Left kidney (tissue), 2 donors: ENCODE measurements around the gene SMPD3. TPM values are rescaled to one million over a fixed set of nuclear protein-coding genes. Genes with fewer than 3 reads are reported as not detected.
A peak's percentile ranks its signal among the peaks of the same experiment; 100 is the strongest.

Experiments
- DNase-seq: peaks from one replicate; pipeline ENCODE4 v3.0.0-alpha.2; 2013
- polyA plus RNA-seq: library from polyadenylated mRNA; unstranded; fragments of 120-200 nt; gene quantifications from one replicate; pipeline ENCODE4 v1.2.1, GENCODE V29; 2013; ENCODE audit not compliant: insufficient read length

The SMPD3 gene
- polyA plus RNA-seq, 1 donor = 1.3 TPM

DNA sequence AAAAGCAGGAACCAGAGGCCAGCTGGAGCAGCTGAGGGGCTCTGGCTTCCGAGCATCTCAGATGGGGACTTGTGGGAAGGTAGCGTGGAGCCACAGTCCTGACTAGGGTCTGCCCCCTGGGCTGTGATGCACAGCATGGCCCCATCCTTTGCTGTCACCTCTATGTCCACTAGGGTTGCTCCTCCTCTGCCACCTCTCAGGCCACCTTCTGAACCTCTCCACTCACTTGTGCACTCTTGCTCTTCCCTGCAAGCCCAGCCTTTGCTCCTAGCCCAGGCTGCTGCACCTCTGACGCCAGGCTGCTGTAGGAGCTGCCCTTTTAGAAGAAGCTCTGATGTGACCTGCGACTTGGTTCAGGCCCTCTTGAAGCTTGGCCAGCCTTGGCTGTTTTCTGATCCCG lies 24.3 kb upstream of the SMPD3 start:
- no peak for DNase-seq

DNA sequence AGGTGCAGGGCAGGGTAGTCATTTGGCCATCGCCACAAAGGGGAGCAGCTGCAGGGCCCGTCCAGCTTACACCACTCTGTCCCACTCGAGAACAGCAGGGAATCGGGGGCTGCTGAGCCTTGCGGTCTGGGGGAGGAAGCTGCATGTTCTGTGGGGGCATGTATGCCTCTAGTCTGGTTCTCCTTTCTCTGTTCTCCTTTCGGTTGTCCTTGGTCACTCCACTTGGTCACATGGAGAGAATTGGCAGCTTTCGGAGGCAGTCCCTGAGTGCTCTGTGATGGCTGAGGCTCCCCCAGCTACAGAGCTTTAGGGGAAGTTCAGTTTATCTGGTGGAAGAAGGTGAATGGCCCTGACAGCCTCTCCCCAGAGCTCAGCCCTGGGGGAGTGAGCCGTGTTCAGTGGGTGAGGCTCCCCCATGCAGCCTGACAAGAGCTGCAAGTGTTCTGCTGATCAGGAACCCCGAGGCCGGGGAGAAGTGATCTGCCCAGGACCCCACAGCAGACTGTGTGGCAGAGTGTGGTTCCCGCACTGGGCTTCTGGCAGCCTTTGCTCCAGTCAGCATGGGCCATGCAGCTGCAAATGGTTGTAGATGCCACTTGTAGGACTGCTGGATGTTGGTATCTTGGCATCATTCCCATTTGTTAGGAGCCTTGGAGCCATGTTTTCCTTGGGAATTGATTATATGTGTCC lies 22.3 kb upstream of the SMPD3 start:
- no peak for DNase-seq

DNA sequence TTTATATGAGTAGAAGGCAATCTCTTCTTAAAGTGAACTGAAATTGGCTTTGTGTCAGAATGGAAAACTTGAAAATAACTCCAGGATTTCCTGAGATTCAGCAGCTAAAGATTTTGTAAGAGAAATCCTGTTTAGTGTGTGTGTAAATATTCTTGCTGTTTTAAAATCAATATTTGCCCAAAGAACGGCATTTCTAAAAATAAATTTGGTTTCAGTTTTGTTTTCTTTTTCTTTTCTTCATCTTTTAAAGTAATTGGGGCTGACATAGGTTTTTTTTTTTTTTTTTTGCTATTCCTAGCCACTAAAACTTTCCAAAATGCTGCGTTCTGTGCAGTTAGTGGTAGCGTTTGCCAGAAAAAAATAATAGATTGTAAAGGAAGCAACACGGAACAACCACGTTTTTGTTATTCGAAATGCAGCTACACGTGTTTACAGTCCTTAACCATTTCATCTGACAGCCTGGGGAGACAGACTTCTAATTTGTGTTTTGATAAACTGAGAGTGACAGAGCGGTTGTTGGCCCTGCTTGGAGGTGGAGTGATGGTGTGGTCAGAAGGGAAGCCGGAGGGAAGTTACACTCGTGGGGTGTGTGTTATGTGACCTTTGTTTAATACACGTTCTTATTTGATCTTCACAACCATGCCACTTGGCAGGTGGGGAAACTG lies 21.6 kb upstream of the SMPD3 start:
- DNase-seq = no peak

DNA sequence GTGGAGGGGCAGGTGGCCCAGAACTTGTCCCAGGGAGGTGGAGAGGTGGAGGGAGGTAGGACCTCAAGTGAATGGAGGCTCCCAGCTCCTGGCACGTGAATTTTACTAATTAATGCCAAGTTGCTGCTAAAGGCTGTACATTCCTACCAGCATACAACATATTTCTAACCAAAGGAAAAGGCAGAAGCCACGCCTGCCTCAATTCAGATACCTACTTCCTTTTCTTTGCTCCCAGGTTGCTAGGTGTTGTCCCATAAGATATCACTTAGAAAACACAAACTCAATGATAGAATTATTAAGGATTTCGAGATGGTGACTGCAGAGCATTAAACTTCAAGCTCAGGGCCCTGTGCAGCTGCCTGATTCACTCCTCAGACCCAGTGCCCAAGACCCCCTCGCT lies 20.5 kb upstream of the SMPD3 start:
- DNase-seq = no peak

DNA sequence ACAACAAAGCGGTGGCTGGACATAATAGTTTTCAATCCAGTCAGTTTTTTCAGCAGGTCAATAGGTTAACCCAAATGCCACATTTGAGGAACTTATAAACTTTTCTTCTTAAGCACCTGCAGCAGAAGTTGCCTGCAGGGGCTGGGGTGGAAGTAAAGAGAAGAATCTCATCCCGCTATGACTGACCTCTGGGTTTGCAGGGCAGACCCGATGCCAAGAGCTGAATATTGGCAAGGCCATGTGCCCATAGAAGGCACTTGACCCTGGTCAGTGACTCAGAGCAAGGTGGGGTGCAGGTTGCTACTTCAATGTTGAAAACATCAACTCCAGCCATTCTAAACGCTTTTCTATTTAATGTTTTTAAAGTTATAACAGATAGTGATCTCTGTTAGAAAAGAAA lies 17.9 kb upstream of the SMPD3 start:
- no peak for DNase-seq

DNA sequence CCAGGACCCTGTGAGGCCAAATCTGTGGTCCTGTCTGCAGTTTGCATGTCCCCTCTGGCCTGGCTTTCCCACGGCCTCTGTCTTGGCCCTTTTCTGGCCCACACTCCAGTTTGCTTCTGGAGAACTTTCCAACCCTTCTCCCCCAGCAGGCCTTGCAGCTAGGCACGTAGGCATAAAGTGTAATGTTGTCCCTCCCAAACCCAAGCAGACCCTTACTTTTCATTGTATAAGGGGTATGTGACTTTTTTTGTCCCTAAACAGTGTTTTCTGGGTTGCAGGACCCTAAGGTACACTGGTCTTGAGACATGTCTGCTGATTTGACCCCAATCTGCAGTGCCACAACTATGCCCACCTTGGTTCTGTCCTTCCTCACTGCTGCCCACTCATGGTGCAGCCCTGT lies 15.6 kb upstream of the SMPD3 start:
- DNase-seq = no peak

DNA sequence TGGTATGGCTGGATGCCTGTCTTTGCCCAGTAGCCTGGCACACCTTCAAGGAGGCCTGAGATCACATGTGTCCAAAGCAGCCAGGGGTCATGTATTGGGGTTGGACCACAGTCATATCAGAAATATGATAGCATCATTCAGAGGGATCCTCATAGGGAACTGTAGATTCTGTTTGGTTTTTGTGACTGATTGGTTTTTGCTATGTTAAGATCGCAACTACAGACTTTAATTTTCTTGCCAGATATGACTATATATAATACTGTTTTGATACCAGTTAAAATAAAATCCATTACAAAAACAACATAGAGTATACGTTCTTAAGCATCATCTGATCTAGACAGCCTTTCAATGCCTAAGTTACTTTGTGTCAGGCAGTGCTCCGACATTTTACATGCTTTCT lies 11.8 kb upstream of the SMPD3 start:
- DNase-seq = no peak

DNA sequence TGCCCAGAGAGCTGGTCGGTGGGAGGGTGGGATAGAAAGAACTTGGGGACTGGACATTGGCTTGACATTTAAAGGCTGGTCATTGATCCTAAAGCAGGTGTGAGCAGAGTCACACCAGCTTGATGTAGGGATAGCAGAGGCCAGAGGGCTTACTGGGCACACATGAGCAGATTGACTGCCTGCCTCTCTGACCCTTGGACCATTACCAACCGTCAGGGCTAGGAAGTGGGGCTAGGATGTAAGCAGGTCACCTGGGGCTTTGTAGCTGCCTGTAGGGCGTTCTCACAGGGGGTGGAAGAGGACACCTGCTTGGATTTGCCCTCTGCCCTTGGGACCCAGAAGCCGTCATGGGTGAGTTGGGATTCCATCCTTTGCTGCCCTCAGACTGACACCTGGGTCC lies 11.1 kb upstream of the SMPD3 start:
- DNase-seq = no peak

DNA sequence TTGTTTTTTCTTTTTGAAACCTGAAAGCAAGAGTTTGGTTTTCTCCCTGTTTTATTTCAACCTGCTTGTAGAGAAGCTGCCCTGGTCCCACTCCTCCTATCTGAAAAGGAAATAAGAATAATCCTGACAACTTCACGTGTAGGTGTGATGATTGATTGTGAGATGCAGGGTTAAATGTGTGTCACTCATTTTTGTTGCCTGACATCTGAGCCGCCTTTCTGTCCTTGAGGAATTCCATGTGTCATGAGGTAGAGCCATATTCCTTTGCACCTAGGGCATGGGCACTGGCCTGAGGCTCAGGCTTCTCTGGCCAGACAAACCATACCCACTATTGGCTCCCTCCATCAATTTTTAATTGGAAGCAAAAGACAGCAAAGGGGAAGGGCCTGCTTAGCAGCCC lies 10.2 kb upstream of the SMPD3 start:
- DNase-seq = no peak

DNA sequence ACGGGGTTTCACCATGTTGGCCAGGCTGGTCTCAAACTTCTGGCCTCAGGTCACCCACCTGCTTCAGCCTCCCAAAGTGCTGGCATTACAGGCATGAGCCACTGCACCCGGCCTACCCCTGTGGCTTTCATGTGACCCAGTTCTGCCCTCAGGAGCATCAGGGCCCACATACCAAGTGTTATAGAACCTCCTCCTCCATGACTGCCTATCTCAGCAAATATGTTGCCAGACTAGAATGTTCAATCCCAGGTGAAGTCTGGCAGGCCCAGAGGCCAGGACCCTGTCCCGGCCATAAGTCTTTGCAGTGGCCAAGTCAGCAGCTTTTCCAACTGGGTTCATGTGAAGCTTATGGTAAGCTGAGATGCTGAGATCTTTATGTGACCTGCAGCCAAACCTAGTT lies 9.8 kb upstream of the SMPD3 start:
- DNase-seq = no peak

DNA sequence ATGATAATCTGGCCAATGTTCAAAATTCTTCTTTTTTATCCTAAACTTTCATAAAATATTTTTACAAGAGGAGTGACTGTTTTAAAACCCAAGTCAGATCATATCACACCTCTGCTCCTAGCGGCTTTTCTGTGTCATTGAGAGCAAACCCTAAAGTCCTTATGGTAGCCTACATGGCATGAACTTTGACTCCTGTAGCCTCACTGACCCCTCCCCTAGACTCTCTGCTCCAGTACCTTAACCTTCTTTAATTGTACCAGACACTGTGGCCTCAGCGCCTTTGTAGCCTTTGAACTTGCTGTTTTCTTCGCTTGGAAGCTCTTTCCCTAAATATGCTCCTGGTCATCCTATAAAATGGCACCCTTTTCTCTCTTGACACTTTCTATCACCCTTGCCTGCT lies 7.3 kb upstream of the SMPD3 start:
- no peak for DNase-seq

GRCh38 chr16:68454920-68455435 lies 6.7 kb upstream of the SMPD3 start:
- DNase-seq = no peak

GRCh38 chr16:68453816-68454215 lies 5.5 kb upstream of the SMPD3 start:
- no peak for DNase-seq

GRCh38 chr16:68452176-68452575 lies 3.9 kb upstream of the SMPD3 start:
- DNase-seq = no peak

- no peak for DNase-seq
Measured at GRCh38 chr16:68451676-68452075, 3.4 kb upstream of the SMPD3 start.

GRCh38 chr16:68450741-68451255 lies 2.5 kb upstream of the SMPD3 start:
- no peak for DNase-seq

GRCh38 chr16:68447653-68448359 lies 502 bp downstream of the SMPD3 start:
- no peak for DNase-seq

- DNase-seq = no peak
Measured at GRCh38 chr16:68446681-68447652, 1.3 kb downstream of the SMPD3 start.

- DNase-seq = peak; percentile 59
Measured at GRCh38 chr16:68445458-68445857, 2.9 kb downstream of the SMPD3 start.

- peak; percentile 73 for DNase-seq
Measured at GRCh38 chr16:68444056-68444657, 4.2 kb downstream of the SMPD3 start.

GRCh38 chr16:68436581-68436980 lies 11.7 kb downstream of the SMPD3 start:
- DNase-seq = no peak
